ENCODE measurements around the gene CCDC152.

DNA sequence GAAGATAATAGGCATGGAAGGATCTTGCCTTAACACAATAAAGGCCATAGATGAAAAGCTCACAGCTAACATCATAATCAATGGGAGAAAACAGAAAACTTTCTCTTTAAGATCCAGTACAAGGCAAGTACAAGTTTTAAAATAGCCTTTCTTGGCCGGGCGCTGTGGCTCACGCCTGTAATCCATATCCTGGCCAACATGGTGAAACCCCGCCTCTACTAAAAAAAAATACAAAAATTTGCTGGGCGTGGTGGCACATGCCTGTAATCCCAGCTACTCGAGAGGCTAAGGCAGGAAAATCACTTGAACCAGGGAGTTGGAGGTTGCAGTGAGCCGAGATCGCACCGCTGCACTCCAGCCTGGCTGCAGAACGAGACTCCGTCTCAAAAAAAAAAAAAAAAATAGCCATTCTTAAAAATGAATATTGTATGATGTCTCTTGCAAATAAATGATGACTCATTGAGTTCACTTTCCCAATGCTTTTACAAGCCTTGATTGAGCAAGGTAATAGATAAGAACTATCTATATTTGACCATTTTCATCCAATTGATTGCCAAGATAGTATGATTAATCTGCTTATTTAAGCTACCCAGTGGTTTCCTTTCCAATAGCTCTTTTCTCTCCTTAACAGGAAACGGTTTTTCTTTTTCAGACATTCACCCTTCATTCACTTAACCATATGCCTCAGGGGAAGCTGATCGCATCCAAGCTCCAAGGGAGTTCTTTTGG is 15.8 kb downstream of the CCDC152 start:
- TF ChIP-seq, protein P1, sequence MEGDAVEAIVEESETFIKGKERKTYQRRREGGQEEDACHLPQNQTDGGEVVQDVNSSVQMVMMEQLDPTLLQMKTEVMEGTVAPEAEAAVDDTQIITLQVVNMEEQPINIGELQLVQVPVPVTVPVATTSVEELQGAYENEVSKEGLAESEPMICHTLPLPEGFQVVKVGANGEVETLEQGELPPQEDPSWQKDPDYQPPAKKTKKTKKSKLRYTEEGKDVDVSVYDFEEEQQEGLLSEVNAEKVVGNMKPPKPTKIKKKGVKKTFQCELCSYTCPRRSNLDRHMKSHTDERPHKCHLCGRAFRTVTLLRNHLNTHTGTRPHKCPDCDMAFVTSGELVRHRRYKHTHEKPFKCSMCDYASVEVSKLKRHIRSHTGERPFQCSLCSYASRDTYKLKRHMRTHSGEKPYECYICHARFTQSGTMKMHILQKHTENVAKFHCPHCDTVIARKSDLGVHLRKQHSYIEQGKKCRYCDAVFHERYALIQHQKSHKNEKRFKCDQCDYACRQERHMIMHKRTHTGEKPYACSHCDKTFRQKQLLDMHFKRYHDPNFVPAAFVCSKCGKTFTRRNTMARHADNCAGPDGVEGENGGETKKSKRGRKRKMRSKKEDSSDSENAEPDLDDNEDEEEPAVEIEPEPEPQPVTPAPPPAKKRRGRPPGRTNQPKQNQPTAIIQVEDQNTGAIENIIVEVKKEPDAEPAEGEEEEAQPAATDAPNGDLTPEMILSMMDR (IDR thresholded peaks at IDR 0.05; ENCODE audit: low read length), result no peak
- no peak for TF ChIP-seq EZH2 (IDR thresholded peaks at IDR 0.05; ENCODE audit: borderline replicate concordance, low read length)
